ENCODE data around the gene FAM181A.

FAM181A gene

GRCh38 chr14:93905623-93906022, 21.5 kb upstream of the FAM181A start:
- DNase-seq = no peak

- DNase-seq = peak; percentile 77
Observed at GRCh38 chr14:93906341-93907329, 20.5 kb upstream of the FAM181A start.

- no peak for DNase-seq
Observed at GRCh38 chr14:93909429-93910128, 17.6 kb upstream of the FAM181A start.

- DNase-seq = no peak
Observed at GRCh38 chr14:93911975-93912615, 15.0 kb upstream of the FAM181A start.

GRCh38 chr14:93912782-93913181, 14.4 kb upstream of the FAM181A start:
- no peak for DNase-seq

GRCh38 chr14:93914278-93914677, 12.9 kb upstream of the FAM181A start:
- DNase-seq = peak; percentile 54

- DNase-seq = no peak
Observed at GRCh38 chr14:93915070-93915705, 12.0 kb upstream of the FAM181A start.

GRCh38 chr14:93915800-93916199, 11.3 kb upstream of the FAM181A start:
- no peak for DNase-seq

GRCh38 chr14:93916498-93916897, 10.6 kb upstream of the FAM181A start:
- DNase-seq = no peak

- no peak for DNase-seq
Observed at GRCh38 chr14:93917141-93917540, 10.0 kb upstream of the FAM181A start.

GRCh38 chr14:93921001-93921806, 5.9 kb upstream of the FAM181A start:
- no peak for DNase-seq

GRCh38 chr14:93923626-93924025, 3.5 kb upstream of the FAM181A start:
- no peak for DNase-seq

GRCh38 chr14:93924592-93925355, 2.4 kb upstream of the FAM181A start:
- DNase-seq = no peak

- DNase-seq = no peak
Observed at GRCh38 chr14:93925374-93925895, 1.7 kb upstream of the FAM181A start.

- DNase-seq = no peak
Observed at GRCh38 chr14:93926245-93926872, 785 bp upstream of the FAM181A start.

GRCh38 chr14:93927800-93928145, 629 bp downstream of the FAM181A start:
- no peak for DNase-seq

- no peak for DNase-seq
Observed at GRCh38 chr14:93928184-93929047, 1.3 kb downstream of the FAM181A start.

- DNase-seq = no peak
Observed at GRCh38 chr14:93929048-93929535, 1.9 kb downstream of the FAM181A start.

GRCh38 chr14:93929657-93930056, 2.5 kb downstream of the FAM181A start:
- no peak for DNase-seq

All from activated CD4-positive, alpha-beta T cell treated with anti-CD3 and anti-CD28 coated beads, Interleukin-2, amount 50 U/mL, for 16 hours (primary cell).